H9 (cell line): ENCODE data around the gene C2orf68. TPM values are rescaled to one million over a fixed set of nuclear protein-coding genes. Genes with fewer than 3 reads are reported as not detected.

ENCODE experiments used
- DNase-seq: peaks from one replicate; pipeline ENCODE4 v3.0.0-alpha.2; 2017
- H2AFZ ChIP-seq: one replicate; pipeline ENCODE4 v1.6.1; 2013; ENCODE audit warnings: mild to moderate bottlenecking, low read length, control low read depth, moderate library complexity
- H2AK5ac ChIP-seq: 2 replicates; pipeline ENCODE4 v1.6.1; 2013; ENCODE audit warnings: low read length, control low read depth, mixed read lengths; ENCODE audit not compliant: insufficient read length
- H2BK120ac ChIP-seq: one replicate; pipeline ENCODE4 v1.6.1; 2013; ENCODE audit warnings: low read depth, mild to moderate bottlenecking, low read length, control low read depth, inconsistent platforms; ENCODE audit not compliant: poor library complexity, severe bottlenecking
- H2BK12ac ChIP-seq: 2 replicates; pipeline ENCODE4 v1.6.1; 2013; ENCODE audit warnings: low read length, control low read depth, mixed read lengths, low read depth; ENCODE audit not compliant: insufficient read length
- H2BK15ac ChIP-seq: 2 replicates; pipeline ENCODE4 v1.6.1; 2013; ENCODE audit warnings: low read depth, low read length, control low read depth
- H2BK20ac ChIP-seq: one replicate; pipeline ENCODE4 v1.6.1; 2013; ENCODE audit warnings: low read depth, mild to moderate bottlenecking, low read length, control low read depth, inconsistent platforms; ENCODE audit not compliant: poor library complexity, severe bottlenecking
- H2BK5ac ChIP-seq: 2 replicates; pipeline ENCODE4 v1.6.1; 2013; ENCODE audit warnings: low read length, control low read depth, mixed read lengths; ENCODE audit not compliant: insufficient read length
- H3K14ac ChIP-seq: 2 replicates; pipeline ENCODE4 v1.6.1; 2013; ENCODE audit warnings: low read length, control low read depth; ENCODE audit not compliant: insufficient read depth
- H3K18ac ChIP-seq: 2 replicates; pipeline ENCODE4 v1.6.1; 2013; ENCODE audit warnings: low read depth, mild to moderate bottlenecking, mixed read lengths, low read length, control low read depth; ENCODE audit not compliant: insufficient read length
- H3K23ac ChIP-seq: 2 replicates; pipeline ENCODE4 v1.6.1; 2013; ENCODE audit warnings: low read length, control low read depth, mixed read lengths, low read depth; ENCODE audit not compliant: insufficient read length
- H3K23me2 ChIP-seq: 2 replicates; pipeline ENCODE4 v1.6.1; 2013; ENCODE audit warnings: low read depth, mild to moderate bottlenecking, mixed read lengths, low read length, control low read depth; ENCODE audit not compliant: insufficient read length, poor library complexity, severe bottlenecking
- H3K27ac ChIP-seq: 2 replicates; pipeline ENCODE4 v1.5.1; 2013; ENCODE audit warnings: low read length, control low read depth, mixed read lengths, low read depth; ENCODE audit not compliant: insufficient read length
- H3K27me3 ChIP-seq: 2 replicates; pipeline ENCODE4 v1.6.1; 2013; ENCODE audit warnings: low read length, control low read depth, inconsistent platforms; ENCODE audit not compliant: insufficient read depth
- H3K4ac ChIP-seq: 2 replicates; pipeline ENCODE4 v1.6.1; 2013; ENCODE audit warnings: low read depth, mild to moderate bottlenecking, control low read depth, inconsistent platforms, low read length, moderate library complexity
- H3K4me1 ChIP-seq: 2 replicates; pipeline ENCODE4 v1.6.1; 2013; ENCODE audit warnings: low read length, control low read depth, inconsistent platforms; ENCODE audit not compliant: insufficient read depth
- H3K4me2 ChIP-seq: 2 replicates; pipeline ENCODE4 v1.6.1; 2013; ENCODE audit warnings: low read length, control low read depth, mixed read lengths; ENCODE audit not compliant: insufficient read length, insufficient read depth
- H3K56ac ChIP-seq: 2 replicates; pipeline ENCODE4 v1.6.1; 2013; ENCODE audit warnings: low read depth, mild to moderate bottlenecking, mixed read lengths, low read length, control low read depth; ENCODE audit not compliant: insufficient read length
- H3K79me1 ChIP-seq: 2 replicates; pipeline ENCODE4 v1.6.1; 2013; ENCODE audit warnings: low read depth, mild to moderate bottlenecking, moderate library complexity, low read length, control low read depth, inconsistent platforms; ENCODE audit not compliant: insufficient read depth, poor library complexity, severe bottlenecking
- H3K79me2 ChIP-seq: 2 replicates; pipeline ENCODE4 v1.6.1; 2013; ENCODE audit warnings: low read length, control low read depth, inconsistent platforms; ENCODE audit not compliant: insufficient read depth
- H3K9ac ChIP-seq: 2 replicates; pipeline ENCODE4 v1.6.1; 2013; ENCODE audit warnings: low read length, control low read depth, mixed read lengths; ENCODE audit not compliant: insufficient read length; ENCODE audit errors: extremely low read depth
- H3K9me3 ChIP-seq: one replicate; pipeline ENCODE4 v1.6.1; 2013; ENCODE audit warnings: low read depth, low read length, inconsistent platforms; ENCODE audit not compliant: control insufficient read depth
- H3T11ph ChIP-seq: one replicate; pipeline ENCODE4 v1.6.1; 2013; ENCODE audit warnings: mild to moderate bottlenecking, low read length, control low read depth, inconsistent platforms
- H4K20me1 ChIP-seq: one replicate; pipeline ENCODE4 v1.6.1; 2013; ENCODE audit not compliant: control insufficient read depth, insufficient read length, insufficient read depth
- H4K5ac ChIP-seq: 2 replicates; pipeline ENCODE4 v1.6.1; 2013; ENCODE audit warnings: low read depth, mild to moderate bottlenecking, mixed read lengths, low read length, control low read depth; ENCODE audit not compliant: insufficient read length
- H4K8ac ChIP-seq: replicated peaks from 2 replicates; pipeline ENCODE4 v1.6.1; 2013; ENCODE audit warnings: low read length, control low read depth, mixed read lengths, low read depth; ENCODE audit not compliant: insufficient read length
- H4K91ac ChIP-seq: 2 replicates; pipeline ENCODE4 v1.6.1; 2013; ENCODE audit warnings: low read depth, mild to moderate bottlenecking, moderate library complexity, mixed read lengths, low read length, control low read depth; ENCODE audit not compliant: insufficient read length
- H3K27ac Mint-ChIP-seq, 3 experiments: 2 replicates in 2 of 3; 3 replicates in 1 of 3; pipeline ENCODE4 v1.8.0; 2020 to 2021; ENCODE audit warnings: mixed read lengths in 3 of 3, mild to moderate bottlenecking in 1 of 3, moderate library complexity in 1 of 3
- H3K27me3 Mint-ChIP-seq: 2 replicates; pipeline ENCODE4 v1.8.0; 2021; ENCODE audit warnings: low read depth, mild to moderate bottlenecking, moderate library complexity, mixed read lengths
- H3K36me3 Mint-ChIP-seq, 3 experiments: 2 replicates in 2 of 3; 3 replicates in 1 of 3; pipeline ENCODE4 v1.8.0; 2020 to 2021; ENCODE audit warnings: low read depth in 3 of 3, mixed read lengths in 3 of 3; ENCODE audit not compliant: insufficient read depth in 1 of 3
- H3K4me1 Mint-ChIP-seq, 2 experiments: 2 replicates each; pipeline ENCODE4 v1.8.0; 2020; ENCODE audit warnings: mixed read lengths in 2 of 2
- H3K4me3 Mint-ChIP-seq, 2 experiments: 2 replicates in 1 of 2; 3 replicates in 1 of 2; pipeline ENCODE4 v1.8.0; 2020 to 2021; ENCODE audit warnings: mild to moderate bottlenecking in 2 of 2, mixed read lengths in 2 of 2, moderate library complexity in 1 of 2
- H3K9me3 Mint-ChIP-seq, 2 experiments: 2 replicates in 1 of 2; 3 replicates in 1 of 2; pipeline ENCODE4 v1.8.0; 2020; ENCODE audit warnings: mild to moderate bottlenecking in 2 of 2, mixed read lengths in 2 of 2, moderate library complexity in 1 of 2
- WGBS: extraction: QIAGEN DNeasy Blood & Tissue Kit; methylation state at CpG from one replicate; pipeline ENCODE4 v1.1.7; 2013; ENCODE audit warnings: missing lambda C conversion rate, low lambda C conversion rate, mixed read lengths; ENCODE audit not compliant: insufficient read length; ENCODE audit errors: extremely low coverage; 5-methylcytosine and 5-hydroxymethylcytosine counted together
- total RNA-seq: library from RNA; stranded (reverse); gene quantifications from 2 replicates; pipeline ENCODE4 v1.2.1, GENCODE V29; 2021
- TF ChIP-seq, protein P1 (sequence below): fragments of 200-600 bp; sonication (generic); conservative IDR thresholded peaks from 3 replicates; pipeline ENCODE4 v1.8.0; 2021; ENCODE audit warnings: antibody characterized with exemption, mild to moderate bottlenecking

C2orf68 gene
- total RNA-seq, 1 experiment from 2014 or later = 39.6 TPM

DNA sequence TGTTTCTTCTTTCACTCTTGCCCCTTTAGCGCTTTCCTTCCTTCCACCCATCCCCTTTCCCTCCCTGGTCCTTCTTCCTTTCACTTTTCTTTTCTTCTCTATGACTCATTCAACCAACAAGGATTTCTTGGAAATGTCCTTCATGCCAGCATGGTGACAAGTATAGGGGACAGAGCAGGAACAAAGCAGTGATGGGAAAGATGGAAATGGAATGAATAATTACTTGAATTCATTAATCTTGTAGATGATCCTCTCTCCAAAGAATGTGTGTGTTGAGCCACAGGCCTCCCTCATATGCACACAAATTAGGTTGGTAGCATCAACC is 26.1 kb downstream of the C2orf68 start:
- TF ChIP-seq, protein P1, sequence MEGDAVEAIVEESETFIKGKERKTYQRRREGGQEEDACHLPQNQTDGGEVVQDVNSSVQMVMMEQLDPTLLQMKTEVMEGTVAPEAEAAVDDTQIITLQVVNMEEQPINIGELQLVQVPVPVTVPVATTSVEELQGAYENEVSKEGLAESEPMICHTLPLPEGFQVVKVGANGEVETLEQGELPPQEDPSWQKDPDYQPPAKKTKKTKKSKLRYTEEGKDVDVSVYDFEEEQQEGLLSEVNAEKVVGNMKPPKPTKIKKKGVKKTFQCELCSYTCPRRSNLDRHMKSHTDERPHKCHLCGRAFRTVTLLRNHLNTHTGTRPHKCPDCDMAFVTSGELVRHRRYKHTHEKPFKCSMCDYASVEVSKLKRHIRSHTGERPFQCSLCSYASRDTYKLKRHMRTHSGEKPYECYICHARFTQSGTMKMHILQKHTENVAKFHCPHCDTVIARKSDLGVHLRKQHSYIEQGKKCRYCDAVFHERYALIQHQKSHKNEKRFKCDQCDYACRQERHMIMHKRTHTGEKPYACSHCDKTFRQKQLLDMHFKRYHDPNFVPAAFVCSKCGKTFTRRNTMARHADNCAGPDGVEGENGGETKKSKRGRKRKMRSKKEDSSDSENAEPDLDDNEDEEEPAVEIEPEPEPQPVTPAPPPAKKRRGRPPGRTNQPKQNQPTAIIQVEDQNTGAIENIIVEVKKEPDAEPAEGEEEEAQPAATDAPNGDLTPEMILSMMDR = no peak
- Histone ChIP-seq H4K20me1 (no peaks in the 10 kb centered on the region), H3K14ac (no peak overlapping the region), H3K9ac (no peak overlapping the region), H2BK15ac (no peak overlapping the region), H3K23ac (no peak overlapping the region), H2BK20ac (no peak overlapping the region), H3K27ac (no peak overlapping the region), H2BK12ac (no peak overlapping the region), H3T11ph (no peak overlapping the region), H3K4ac (no peak overlapping the region), H3K18ac (no peak overlapping the region), H2AFZ (no peak overlapping the region), H2BK5ac (no peak overlapping the region), H3K23me2 (peaks cover 7% of the 10 kb centered on the region), H3K27me3 (peaks cover 5% of the 10 kb centered on the region; the same call in 1 of the 2 replicates), H3K79me2 (no peaks in the 10 kb centered on the region), H2BK120ac (no peak overlapping the region), H3K56ac (no peak overlapping the region), H3K9me3 (no peaks in the 10 kb centered on the region), H4K5ac (no peak overlapping the region), H2AK5ac (no peak overlapping the region), H3K79me1 (no peaks in the 10 kb centered on the region), H3K4me1 (no peaks in the 10 kb centered on the region; the same call in 1 of the 2 replicates), H3K4me2 (no peak overlapping the region), H4K91ac (no peak overlapping the region), H4K8ac (no peak overlapping the region)
- H3K4me1 Mint-ChIP-seq = peaks cover 0 to 2% of the 10 kb centered on the region in 2 experiments; a peak in 1 of 4 replicates
- DNase-seq = no peak
- H3K4me3 Mint-ChIP-seq = no peak overlapping the region
- no peak overlapping the region for H3K27ac Mint-ChIP-seq
- no CpG with 5 or more reads among the region's 1 CpG for WGBS
- H3K9me3 Mint-ChIP-seq = no peaks in the 10 kb centered on the region; a peak in 1 of 5 replicates
- H3K27me3 Mint-ChIP-seq = peaks cover 29% of the 10 kb centered on the region
- H3K36me3 Mint-ChIP-seq = no peaks in the 10 kb centered on the region; a peak in 2 of 7 replicates
